CD4-positive, alpha-beta T cell treated with Interleukin-6 for 4 hours (primary cell): ENCODE measurements around the gene ZC3HAV1L.
A peak's percentile ranks its signal among the peaks of the same experiment; 100 is the strongest.
"Not testable (repeated sequence)": the region's sequence is repeated elsewhere in the genome, so short reads cannot be mapped to it uniquely, and the experiment has no call there.

Source experiments
- DNase-seq: peaks from one replicate; pipeline ENCODE4 v3.0.0-alpha.2; 2020; ENCODE audit warnings: mixed read lengths

The ZC3HAV1L gene, protein sequence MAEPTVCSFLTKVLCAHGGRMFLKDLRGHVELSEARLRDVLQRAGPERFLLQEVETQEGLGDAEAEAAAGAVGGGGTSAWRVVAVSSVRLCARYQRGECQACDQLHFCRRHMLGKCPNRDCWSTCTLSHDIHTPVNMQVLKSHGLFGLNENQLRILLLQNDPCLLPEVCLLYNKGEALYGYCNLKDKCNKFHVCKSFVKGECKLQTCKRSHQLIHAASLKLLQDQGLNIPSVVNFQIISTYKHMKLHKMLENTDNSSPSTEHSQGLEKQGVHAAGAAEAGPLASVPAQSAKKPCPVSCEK

DNA sequence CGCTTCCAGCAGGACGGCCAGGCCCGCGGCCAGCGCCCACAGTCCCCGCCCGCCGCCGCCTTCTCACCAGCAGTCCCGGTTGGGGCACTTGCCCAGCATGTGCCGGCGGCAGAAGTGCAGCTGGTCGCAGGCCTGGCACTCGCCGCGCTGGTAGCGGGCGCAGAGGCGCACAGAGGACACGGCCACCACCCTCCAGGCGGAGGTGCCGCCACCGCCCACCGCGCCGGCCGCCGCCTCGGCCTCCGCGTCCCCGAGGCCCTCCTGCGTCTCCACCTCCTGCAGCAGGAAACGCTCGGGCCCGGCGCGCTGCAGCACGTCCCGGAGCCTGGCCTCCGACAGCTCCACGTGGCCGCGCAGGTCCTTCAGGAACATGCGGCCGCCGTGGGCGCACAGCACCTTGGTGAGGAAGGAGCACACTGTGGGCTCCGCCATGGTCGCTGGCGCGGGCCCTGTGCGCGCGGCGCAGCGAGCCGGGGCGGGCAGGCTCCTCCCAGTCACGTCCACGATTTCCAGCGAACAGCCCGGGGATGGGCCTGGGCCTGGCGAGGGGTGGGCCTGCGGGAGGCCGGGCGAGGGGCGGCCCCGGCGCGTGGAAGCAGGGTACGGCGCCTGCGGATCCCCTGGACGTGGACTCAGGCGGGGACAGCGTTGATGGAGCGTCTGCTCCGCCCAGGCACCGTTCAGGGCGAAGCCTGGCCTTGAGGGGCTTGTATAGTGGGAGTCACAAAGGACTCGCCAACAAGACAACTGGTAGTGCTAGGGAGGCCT is at the start of gene ZC3HAV1L:
TSS of gene ZC3HAV1L (minus strand) at position 457 of the 768 bp plus-strand sequence. CDS start at position 432, 25 bp downstream.
- DNase-seq: peak; percentile 51

DNA sequence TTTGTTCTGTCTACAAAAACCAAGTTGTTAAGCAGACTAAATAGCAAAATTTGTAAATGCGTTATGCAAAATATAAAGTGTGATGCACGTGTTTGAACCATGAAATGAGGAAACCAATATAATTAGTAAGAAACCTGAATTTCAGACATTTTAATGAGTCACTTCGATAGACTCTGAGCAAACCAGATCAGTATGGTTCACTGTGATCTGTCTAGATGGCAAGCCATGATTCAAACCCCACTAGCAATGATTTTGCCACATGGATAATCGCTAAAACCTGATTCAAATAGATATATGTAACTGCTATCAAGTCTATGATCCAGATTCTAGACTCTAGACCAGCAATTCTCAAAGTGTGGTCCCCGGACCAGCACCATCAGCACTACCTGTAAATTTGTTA is 48.9 kb upstream of the ZC3HAV1L start:
- no peak for DNase-seq

DNA sequence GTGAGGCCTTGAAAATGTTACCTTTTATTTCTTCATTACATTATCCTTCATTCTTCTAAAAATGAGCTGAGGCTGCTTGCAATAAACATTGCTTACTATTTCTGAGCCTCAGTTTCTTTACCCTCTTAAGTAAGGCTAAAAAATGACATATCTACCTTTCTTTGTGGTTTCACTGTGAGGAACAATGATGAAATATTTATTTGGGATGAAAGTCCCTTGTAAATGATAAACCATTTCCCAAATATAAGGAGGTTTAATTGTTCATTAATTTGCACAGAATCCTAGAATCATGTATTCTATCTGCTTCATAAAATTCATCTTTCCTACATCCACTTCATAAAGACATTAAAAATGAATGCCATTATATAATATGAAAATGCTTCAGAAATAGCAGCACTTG is 45.7 kb upstream of the ZC3HAV1L start:
- DNase-seq: no peak

DNA sequence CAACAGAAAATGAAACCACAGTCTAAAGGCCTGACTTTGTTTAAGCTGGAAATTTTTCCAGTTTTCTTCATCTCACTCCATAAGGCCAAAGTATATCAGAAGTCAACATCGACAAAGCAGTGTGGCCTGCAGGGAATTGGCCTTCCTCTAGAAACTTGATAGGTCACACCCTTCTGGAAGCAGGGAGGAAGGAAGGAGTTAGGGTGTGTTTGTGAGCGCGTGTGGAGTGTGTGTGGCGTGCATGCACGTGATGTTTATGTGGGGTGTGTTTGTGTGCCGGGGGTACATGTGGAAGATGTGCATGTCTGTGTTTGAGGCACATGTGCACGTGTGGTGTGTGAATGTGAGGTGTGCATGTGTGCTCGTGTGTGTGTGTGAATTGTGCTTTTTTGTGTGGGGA is 45.1 kb upstream of the ZC3HAV1L start:
- no peak for DNase-seq

DNA sequence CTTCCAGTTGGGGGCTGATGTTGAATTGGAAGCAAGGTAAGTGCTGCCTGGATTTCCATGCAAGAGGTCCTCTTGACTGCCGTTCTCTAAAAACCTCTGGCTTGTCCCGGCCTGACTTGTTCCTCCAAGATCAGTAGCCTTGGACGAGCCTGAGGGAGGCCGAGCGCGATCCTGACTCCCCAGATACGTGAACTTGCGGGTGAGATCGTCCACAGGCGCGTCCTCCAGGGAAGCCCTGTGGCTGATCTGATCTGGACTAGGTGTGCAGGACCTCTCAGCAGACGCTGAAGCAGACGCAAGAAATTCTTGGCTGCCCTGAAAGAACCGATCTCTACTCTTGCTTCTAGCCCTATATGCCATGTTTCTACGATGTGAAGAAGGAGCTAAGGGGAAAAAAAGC is 44.0 kb upstream of the ZC3HAV1L start:
- DNase-seq: no peak

DNA sequence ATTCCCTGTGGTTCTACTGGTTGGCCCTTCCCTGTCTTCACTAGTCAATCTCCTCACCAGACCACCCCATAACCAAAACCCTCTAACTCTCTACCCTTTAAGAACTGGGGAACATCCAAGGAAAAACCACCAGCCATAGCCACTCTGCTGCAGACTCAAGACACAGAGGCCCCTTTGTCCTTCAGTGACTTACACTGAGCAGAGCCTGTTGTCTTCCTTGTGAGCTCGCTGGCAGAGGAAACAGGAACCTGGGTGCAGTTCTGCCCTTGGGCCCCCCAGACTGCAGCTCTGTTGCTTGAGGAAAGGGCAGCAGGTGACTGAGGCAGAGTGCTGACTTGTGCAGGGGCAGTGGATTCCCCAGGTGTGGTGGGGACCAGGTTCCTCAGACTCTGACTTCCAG is 43.1 kb upstream of the ZC3HAV1L start:
- no peak for DNase-seq

DNA sequence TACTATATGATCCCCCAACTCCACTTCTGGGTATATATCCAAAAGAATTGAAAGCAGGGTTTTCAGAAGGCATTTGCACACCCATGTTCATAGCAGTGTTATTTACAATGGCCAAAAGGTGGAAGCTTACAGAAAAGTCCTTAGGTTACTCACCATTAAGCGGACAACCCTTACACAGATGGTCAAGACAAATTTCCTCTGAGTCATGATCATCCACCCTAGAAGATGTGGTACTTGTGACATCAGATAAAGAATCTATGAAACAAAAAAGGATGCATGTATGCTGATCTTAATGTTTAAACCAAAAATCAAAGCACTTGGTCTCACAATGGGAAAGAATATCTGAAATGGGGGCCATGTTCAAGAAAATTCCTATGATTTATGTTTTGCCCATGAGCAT is 42.6 kb upstream of the ZC3HAV1L start:
- no peak for DNase-seq

DNA sequence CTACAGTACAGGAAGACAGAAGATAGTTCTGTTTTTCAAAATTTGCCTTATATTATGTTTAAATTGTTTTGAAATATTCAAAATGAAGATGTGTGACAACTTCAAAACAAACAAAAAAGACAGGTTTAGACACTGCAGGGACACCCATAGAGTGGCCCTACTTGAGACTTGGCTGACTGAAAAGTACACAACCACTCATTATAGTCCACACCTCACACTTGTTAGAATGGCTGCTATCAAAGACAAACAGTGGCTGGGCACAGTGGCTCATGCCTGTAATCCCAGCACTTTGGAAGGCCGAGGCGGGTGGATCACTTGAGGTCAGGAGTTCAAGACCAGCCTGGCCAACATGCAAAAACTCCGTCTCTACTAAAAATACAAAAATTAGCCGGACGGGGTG is 41.9 kb upstream of the ZC3HAV1L start:
- DNase-seq: not testable (repeated sequence)

DNA sequence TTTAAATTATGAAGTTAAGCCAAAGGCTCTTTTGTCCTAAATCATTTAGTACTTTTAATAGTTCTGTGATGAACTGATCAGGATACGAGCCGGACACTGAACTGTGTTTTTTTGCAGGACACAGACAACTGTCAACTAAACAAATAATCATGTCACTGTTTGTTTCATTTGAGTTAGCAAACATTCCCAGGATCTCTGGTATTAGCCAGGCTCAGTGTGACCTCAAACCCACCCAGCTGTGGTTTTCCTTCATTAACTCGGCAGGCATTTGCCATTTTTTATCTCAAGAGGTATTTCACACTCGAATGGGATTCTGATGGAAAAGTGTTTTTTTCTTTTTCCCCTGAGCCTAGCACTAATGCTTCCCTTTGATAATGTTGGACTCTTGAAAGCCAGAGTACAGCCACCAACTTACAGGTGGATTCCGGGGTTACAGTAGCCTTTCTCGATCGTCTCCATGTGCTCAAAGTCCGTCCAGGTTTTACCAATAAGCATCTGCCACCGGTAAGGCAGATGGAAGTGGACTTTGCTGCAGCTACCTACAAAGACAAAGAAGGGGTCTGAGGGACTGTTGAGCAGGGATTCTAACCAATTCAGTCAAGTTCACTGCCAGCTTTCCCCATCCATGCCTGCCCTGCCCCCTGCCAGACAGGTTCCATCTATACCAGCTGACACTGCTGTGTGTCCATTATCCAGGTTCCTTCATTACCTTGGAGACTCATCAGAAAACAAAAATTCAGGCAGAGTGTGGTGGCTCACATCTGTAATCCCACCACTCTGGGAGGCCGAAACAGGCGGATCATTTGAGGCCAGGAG is 40.2 kb upstream of the ZC3HAV1L start:
- no peak for DNase-seq

DNA sequence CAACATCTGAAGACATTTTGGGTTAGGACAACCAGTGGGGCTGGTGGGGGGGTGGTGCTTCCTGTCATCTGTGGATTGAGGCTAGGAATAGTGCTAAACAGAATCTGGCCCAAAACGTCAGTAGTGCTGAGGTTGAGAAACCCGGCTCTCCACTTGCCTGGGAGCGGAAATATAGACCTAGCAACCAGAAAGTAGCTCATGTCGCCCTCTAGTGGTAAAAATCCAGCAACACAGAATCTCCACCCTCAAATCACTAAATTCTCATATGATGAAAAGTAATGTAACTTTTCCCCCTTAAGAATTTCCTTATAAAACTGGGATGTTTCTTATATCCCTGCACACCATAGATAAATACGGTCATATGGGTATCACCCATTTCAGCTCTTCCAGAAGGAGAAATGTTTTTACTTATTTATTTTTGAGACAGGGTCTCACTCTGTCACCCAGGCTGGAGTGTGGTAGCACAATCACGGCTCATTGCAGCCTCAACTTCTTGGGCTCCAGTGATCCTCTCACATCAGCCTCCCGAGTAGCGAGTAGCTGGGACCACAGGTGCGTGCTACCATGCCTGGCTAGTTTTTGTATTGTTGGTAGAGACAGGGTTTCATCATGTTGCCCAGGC is 39.3 kb upstream of the ZC3HAV1L start:
- peak; percentile 76 for DNase-seq

DNA sequence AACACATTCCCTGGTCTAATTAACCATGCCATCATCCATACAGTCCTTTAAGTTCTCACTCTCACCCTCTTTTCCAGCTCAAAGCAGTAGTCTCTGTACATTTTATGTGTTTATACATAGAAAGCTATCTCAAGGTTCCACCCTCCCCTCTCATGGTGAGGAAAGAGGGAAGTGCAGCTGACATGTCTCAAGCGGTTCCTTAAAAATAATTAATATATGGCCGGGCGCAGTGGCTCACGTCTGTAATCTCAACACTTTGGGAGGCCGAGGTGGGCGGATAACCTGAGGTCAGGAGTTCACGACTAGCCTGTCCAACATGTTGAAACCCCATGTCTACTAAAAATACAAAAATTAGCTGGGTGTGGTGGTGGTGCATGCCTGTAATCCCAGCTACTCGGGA is 37.0 kb upstream of the ZC3HAV1L start:
- DNase-seq: no peak

DNA sequence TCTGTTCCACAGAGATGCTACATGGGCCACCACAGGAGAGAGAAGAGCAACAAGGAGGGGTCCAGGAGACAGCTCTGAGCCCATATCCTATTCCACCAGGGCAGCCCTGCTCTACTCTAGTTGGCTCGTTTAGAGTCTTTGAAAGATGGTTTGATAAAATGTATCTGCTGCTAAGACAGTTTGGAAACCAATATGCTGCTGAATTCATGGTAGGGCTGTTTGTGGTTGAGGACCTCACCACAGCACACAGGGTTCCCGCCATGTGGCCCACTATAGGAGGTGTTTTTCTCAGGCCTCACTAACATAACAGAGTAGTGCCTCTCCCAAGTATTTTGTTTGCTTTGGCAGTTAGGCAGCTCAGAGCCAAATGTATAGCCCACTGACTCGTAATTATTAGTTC is 35.8 kb upstream of the ZC3HAV1L start:
- no peak for DNase-seq

DNA sequence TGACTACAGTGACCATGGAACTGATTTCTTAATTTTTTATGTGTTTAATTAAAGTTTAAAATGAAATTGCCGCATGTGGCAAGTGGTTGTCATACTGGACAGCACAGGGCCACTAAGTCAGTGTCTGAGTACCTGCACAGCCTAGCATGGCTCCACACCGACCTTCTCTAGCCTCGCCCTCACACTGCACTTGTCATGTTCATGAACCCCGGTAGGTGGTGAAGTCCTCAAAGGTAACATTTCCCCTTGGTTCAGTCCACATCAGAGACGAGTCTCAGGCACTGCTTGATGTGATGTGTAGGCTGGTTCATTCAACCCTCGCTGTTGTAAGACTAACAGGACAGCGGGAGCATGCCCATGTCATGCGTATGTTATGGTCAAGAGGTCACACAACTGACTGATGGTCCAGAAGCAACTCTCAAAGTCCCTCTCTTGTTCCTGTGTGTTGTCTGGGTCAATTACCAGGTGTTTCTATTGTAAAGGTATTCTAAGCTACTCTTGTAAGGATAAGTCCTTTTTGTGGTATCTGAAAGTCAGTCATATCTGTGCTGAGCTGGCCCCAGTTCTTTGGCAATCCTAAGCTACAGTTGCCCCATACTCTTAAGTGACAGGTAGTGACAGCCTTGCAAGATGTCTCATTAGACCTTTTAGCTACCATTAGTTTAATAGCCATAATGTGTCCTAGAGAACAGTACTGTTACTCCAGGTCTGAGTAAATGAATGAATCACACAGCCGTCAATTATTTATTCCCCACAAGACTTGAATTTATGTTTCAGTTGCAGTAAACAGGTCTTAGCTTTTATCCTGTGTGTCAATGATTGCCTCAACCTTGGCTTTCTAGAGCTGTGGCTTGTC is 32.9 kb upstream of the ZC3HAV1L start:
- DNase-seq: no peak

DNA sequence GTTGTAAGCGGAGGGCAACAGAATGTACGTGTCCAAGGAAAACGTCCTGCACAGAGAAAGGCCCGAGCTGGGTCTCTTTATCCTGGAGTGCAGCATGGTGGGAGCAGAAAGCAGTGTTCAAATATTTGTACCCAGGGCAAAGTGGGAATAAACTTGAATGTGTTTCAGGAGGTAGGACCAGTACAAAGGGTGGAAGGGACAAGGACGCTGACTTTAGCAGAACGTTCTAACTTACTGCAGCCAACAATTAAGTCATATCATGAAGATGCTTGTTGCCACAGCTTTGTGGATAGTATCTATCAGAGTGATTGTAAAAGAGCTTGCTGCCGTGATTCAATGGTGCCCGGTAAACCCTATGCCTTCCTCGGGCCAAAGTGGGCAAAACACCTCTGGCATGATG is 30.5 kb upstream of the ZC3HAV1L start:
- no peak for DNase-seq

DNA sequence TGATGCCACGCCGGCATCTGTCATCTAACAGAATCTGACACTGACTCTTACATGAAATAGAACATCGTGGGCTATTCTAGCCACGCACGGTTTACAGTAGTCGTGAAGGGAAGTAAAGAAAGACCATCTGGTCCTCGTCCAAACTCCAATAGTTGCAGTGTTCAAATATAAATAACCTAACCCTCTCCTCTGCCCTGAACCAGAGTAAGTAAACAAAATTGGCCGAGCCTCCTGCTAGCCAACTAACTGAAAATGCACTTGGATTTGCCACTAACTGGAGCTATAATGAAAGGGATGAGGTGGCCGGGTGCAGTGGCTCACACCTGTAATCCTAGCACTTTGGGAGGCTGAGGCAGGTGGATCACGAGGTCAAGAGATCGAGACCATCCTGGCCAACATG is 29.5 kb upstream of the ZC3HAV1L start:
- DNase-seq: no peak

DNA sequence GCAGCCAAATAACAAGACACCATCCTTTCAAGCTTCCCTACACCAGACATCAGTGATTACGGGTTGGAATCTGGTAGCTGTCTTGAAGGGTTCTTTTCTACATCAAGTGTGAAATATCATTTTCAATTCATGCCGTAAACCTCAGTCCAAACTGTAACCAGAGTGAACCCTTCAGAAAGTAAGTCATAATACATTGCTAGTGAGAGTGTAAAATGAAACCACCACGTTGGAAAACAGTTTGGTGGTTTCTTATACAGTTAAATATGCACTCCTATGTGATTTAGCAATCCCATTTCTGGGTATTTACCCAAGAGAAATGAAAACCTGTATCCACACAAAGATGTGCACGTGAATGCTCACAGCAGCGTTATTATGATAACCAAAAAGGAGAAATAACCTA is 25.6 kb upstream of the ZC3HAV1L start:
- DNase-seq: no peak

DNA sequence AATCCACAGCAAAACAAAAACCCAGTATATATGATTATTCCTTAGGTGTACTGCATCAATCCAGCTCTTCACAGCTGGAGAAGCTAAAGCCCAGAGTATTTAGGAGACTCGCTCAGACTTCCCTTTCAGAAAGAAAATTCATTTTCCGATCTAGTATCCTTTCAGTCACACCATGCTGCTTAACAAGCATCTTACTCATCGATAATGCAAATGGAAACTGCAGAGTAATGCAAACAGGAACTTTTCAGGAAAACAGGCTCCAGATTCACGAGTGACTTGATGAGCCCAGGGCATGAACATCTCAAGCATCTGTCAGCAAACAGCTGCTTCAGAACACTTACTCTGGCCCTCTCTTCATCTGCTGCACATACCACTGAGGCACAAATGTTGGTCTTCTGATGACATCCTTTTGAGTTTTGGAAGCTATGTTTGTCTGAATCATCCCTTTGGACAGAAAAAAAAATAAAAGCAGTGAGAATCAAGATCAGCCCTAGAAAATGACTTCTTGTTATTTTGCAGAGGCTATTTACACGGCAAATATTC is 24.9 kb upstream of the ZC3HAV1L start:
- DNase-seq: no peak

DNA sequence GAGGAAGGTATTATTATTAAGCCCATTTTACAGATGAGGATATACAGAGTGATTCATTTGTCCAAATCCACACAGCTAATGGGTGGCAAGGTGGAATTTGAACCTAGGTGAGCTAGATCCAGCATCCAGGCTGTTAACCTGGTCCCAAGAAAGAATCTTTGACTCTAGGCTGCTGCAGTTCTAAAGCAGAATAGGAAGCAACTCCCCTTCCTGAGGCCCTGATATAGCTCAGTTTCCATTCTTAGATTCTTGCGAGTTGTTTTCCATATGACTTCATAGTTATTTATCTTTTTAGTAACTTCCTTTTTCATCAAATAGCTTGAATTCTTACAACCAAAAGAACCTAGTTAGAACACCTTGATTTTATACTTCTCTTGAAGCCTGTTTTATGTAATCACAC is 24.1 kb upstream of the ZC3HAV1L start:
- no peak for DNase-seq

DNA sequence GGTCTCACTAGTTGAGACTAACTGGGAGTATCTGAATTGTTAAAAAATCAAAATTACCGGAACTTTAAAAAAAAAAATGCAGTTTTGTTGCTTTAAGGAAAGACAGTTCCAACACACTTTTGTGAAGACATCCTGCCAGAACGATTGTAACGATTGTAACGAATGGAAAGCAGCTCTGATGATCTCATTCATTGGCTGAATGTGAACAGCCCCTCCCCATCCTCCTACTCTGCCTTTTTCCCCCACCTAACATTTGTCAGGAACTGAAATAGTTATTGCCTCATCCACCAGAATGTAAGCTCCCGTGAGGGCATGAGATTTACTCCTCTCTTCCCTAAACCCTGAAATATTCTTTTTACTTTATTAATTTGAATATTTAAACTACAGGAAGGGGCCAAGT is 23.1 kb upstream of the ZC3HAV1L start:
- DNase-seq: no peak

DNA sequence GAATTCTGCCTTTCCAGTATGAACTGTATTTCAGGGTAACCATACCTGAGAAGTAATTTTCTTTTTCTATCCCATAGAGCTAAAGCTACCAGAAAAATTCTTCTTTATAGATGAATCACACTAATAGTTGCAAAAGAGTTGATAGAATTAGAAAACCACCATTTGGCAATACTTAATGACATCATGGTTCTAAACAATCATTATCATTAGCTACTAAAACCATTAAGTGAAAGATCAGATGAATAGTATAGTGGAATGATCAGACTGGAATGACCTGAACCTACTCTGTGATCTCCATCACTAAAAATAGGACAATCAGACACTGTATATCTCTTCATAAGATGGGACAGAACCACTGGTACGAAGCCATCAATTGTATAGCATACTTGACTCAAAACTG is 19.8 kb upstream of the ZC3HAV1L start:
- DNase-seq: no peak

DNA sequence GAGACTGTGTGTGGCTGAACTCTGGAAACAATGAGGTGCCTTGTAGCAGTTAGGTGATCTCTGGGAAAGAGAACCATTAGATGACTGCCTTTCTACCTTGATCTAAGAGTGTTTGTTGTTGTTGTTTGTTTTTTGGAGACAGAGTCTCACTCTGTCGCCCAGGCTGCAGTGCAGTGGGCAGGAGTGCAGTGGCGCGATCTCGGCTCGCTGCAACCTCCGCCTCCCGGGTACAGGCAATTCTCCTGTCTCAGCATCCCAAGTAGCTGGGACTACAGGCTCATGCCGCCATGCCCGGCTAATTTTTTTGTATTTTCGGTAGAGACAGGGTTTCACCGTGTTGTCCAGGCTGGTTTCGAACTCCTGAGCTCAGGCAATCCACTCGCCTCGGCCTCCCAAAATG is 18.8 kb upstream of the ZC3HAV1L start:
- DNase-seq: not testable (repeated sequence)

DNA sequence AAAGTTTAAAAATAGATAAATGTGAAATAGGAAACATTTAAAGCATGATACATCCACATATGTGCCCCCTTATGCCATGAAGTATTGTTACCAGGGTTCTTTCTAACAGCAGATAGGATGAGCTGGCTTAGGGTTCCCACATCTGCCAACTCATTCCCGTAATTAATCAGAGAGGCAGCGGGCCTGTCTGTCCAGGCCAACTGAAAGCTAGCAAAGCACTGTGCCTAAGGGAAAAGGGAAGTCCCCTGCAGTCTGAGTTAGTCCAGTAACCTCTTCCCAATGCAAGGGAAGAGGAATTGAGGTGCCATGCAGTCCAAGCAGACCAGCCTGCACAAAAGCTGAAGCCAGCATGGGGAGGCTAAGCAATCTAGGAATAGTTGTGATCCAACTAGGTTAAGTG is 18.3 kb upstream of the ZC3HAV1L start:
- DNase-seq: no peak
